ENCODE measurements around the gene LAMP1.
"Not testable (repeated sequence)": the region's sequence is repeated elsewhere in the genome, so short reads cannot be mapped to it uniquely, and the experiment has no call there.

LAMP1 gene

GRCh38 chr13:113296823-113297369 is at the start of gene LAMP1:
TSS of gene LAMP1 (plus strand) at chr13:113297239. CDS start at chr13:113297435, 196 bp downstream.
- DNase-seq (ENCODE audit: extremely low read depth, low read depth), result peak; percentile 72
- no peak for TF ChIP-seq CTCF (IDR thresholded peaks at IDR 0.05; ENCODE audit: low read depth, low read length, missing control alignments)
- H3K4me3 ChIP-seq (replicated peaks; ENCODE audit: low read depth, low read length), result peak within 1 kb of the TSS; percentile 98

DNA sequence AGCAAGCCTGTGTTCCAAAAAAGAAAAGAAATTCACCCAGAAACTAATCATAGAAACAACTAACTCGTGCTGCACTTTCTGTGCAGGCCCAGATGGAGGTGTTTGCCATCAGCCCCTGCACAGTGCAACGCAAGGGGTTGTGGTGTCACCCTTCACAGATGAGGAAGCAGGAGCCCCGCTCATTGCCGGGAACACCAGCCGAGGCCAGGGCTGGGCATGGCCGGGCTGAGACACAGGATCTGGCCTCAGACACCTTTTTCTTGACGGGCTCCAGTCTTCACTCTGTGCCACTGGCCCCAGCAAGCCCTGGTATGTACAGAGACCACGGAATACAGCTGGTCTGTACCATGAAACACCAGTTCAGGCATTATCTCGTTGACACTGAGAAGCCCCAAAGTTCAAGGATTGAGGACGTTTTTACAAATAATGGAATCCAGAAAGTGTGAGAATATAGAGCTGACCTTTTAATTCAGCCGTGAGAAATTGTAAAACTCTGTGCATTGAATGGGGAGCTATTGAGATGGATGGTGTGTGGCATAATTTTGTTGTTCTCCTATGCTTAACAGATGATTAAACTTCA is 44.4 kb upstream of the LAMP1 start:
- no peak overlapping the region for H3K4me3 ChIP-seq (replicated peaks; ENCODE audit: low read depth, low read length)
- no peak for TF ChIP-seq CTCF (IDR thresholded peaks at IDR 0.05; ENCODE audit: low read depth, low read length, missing control alignments)
- DNase-seq (ENCODE audit: extremely low read depth, low read depth), result no peak

DNA sequence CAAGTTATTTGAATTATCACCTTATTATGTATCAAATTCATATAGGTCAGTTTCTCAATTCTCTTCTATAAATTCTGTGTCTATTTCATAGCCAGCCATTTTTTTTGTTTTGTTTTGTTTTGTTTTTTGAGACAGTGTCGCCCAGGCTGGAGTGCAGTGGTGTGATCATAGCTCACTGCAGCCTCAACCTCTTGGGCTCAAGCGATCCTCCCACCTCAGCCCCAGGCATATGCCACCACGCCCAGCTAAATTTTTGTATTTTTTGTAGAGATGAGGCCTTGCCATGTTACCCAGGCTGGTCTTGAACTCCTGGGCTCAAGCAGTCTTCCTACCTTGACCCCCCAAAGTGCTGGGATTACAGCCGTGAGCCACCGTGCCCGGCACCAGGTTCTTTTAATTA is 39.1 kb upstream of the LAMP1 start:
- not testable (repeated sequence) for DNase-seq (ENCODE audit: extremely low read depth, low read depth); H3K4me3 ChIP-seq (replicated peaks; ENCODE audit: low read depth, low read length)

DNA sequence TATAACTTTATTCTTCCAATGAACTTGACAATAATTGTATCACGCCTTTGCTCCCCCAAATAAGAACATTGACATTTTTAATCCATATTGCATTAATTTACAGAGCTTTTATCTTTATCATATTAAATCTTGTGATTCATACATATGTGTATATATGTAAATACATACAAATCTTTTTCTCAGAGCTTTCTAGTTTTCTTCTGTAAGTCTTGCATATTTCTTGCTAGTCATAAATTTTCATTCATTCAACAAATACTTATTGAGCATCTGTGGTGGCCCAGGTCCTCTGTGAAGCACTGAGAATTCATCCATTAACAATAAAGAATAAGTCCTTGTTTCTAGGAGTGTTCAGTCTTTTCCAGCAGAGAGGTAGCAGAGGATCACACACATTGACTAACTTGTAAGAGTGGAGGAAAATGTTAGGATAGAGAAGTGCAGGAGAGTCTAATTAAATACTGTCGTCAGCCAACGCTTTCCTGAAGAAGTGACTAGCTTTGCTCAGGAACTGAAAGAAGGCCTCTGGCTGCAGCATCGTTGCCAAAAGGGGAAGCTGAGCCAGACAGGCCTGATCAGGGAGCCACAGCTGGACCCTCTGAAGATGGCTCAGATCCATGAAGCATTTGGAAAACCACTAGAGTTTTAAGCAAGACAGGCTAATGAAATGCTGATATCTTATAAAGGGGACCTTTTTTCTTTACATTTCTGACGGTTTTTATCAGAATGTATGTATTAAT is 38.6 kb upstream of the LAMP1 start:
- DNase-seq (ENCODE audit: extremely low read depth, low read depth), result no peak
- no peak for TF ChIP-seq CTCF (IDR thresholded peaks at IDR 0.05; ENCODE audit: low read depth, low read length, missing control alignments)
- no peak overlapping the region for H3K4me3 ChIP-seq (replicated peaks; ENCODE audit: low read depth, low read length)

DNA sequence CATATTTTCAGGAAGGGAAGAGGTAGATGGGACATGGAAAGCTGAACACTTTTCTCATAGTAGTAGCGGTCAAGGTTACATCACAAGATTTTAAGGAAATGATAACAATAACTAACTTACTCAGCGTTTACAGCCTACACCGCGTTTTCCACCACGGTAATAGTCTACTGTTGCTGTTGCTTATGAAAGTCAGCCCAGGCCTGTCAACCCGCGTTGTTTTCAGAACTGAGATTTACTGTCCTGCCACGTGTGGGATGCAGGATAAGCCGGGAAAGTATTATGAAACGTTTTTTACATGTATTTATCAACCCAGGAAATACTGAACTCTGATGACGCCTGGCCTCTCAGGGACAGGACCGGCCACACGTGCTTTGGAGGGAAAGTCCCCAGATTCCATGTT is 36.0 kb upstream of the LAMP1 start:
- TF ChIP-seq CTCF (IDR thresholded peaks at IDR 0.05; ENCODE audit: low read depth, low read length, missing control alignments), result no peak
- no peak for DNase-seq (ENCODE audit: extremely low read depth, low read depth)

GRCh38 chr13:113263016-113263415 is 34.0 kb upstream of the LAMP1 start:
- H3K4me3 ChIP-seq (replicated peaks; ENCODE audit: low read depth, low read length); DNase-seq (ENCODE audit: extremely low read depth, low read depth): not testable (repeated sequence)

More for the DNA sequence above, 36.0 kb upstream of the LAMP1 start:
- no peak overlapping the region for H3K4me3 ChIP-seq (replicated peaks; ENCODE audit: low read depth, low read length)

DNA sequence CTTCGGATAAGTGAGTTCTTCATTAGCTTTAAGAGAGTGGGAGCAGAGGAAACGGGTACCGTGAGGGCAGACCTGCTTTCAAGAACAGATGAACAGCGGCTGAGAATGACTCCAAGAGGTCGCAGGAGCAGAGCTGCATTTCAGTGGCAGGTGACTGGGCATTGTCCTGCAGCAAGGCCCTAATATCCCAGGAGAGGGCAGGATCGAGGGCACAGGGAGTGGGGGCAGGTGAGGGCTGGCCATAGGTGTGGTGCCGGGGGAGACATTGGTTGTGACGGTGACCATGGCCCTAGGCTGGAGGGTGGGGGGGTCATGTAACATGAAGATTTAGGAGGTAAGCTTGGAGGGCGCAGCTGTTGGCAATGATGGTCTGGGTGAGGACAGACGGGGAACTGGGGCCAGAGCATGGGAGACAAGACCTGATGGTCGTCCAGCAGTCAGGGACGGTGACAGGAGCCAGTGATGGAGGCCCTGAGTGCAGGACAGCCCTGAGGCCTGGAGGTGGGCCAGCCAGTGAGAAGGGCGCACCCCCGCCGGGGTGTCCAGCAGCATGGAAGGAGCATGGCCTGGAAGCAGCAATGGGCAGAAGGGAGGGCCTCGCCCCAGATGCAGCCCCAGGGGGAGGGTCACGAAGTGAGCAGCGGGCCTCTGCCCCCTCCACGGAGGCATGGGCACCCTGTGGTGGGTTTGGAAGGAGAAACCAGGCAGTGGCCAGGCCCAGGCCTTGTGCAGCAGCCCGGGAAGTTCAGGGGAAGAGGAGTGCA is 29.2 kb upstream of the LAMP1 start:
- no peak for TF ChIP-seq CTCF (IDR thresholded peaks at IDR 0.05; ENCODE audit: low read depth, low read length, missing control alignments)
- no peak for DNase-seq (ENCODE audit: extremely low read depth, low read depth)
- no peak overlapping the region for H3K4me3 ChIP-seq (replicated peaks; ENCODE audit: low read depth, low read length)

Data from HFF-Myc (cell line).